ENCODE results near the gene DNAH17.

Gene DNAH17

GRCh38 chr17:78378225-78379130 lies 198.7 kb downstream of the DNAH17 start, which contains the start of gene PGS1:
TSS of gene PGS1 (plus strand) at chr17:78378649. CDS start at chr17:78378666, 17 bp downstream.
- DNase-seq = peak; percentile 90

- DNase-seq = no peak
Observed at GRCh38 chr17:78377858-78378224, 199.4 kb downstream of the DNAH17 start.

GRCh38 chr17:78376161-78376560 lies 201.0 kb downstream of the DNAH17 start:
- no peak for DNase-seq

- DNase-seq = no peak
Observed at GRCh38 chr17:78375401-78376151, 201.6 kb downstream of the DNAH17 start.

- no peak for DNase-seq
Observed at GRCh38 chr17:78374631-78375274, 202.4 kb downstream of the DNAH17 start.

- DNase-seq = no peak
Observed at GRCh38 chr17:78374189-78374588, 203.0 kb downstream of the DNAH17 start.
